Measurements from ENCODE around the gene PLXDC2.
"Not testable (repeated sequence)": the region's sequence is repeated elsewhere in the genome, so short reads cannot be mapped to it uniquely, and the experiment has no call there.

PLXDC2 gene

GRCh38 chr10:20045100-20045499 is 228.9 kb downstream of the PLXDC2 start:
- not testable (repeated sequence) for H3K9ac ChIP-seq (ENCODE audit: low read length in 2 of 2); H3K27me3 ChIP-seq (ENCODE audit: control insufficient read depth in 1 of 2, insufficient read depth in 2 of 2, low read length in 2 of 2); H3K27ac ChIP-seq (ENCODE audit: low read length); H3K36me3 ChIP-seq (ENCODE audit: control insufficient read depth in 2 of 2, insufficient read depth in 2 of 2, low read length in 2 of 2); H3K4me3 ChIP-seq (ENCODE audit: low read length in 2 of 2); H3K4me1 ChIP-seq (ENCODE audit: control insufficient read depth, insufficient read depth, low read length); H3K9me3 ChIP-seq (ENCODE audit: control insufficient read depth in 2 of 2, low read length in 2 of 2)

GRCh38 chr10:20048161-20048560 is 231.9 kb downstream of the PLXDC2 start:
- Histone ChIP-seq H3K9ac (ENCODE audit: low read length in 2 of 2) (no peak overlapping the region), H3K27ac (ENCODE audit: low read length) (no peak overlapping the region), H3K4me1 (ENCODE audit: control insufficient read depth, insufficient read depth, low read length) (no peaks in the 10 kb centered on the region), H3K4me3 (ENCODE audit: low read length in 2 of 2) (no peak overlapping the region), H3K9me3 (ENCODE audit: control insufficient read depth in 2 of 2, low read length in 2 of 2) (no peaks in the 10 kb centered on the region), H3K36me3 (ENCODE audit: control insufficient read depth in 2 of 2, insufficient read depth in 2 of 2, low read length in 2 of 2) (no peaks in the 10 kb centered on the region), H3K27me3 (ENCODE audit: control insufficient read depth in 1 of 2, insufficient read depth in 2 of 2, low read length in 2 of 2) (no peaks in the 10 kb centered on the region)

- H3K27ac ChIP-seq (ENCODE audit: low read length) = no peak overlapping the region
- H3K9me3 ChIP-seq (ENCODE audit: control insufficient read depth in 2 of 2, low read length in 2 of 2) = peaks cover 0 to 3% of the 10 kb centered on the region in 2 donors
- no peak overlapping the region for H3K9ac ChIP-seq (ENCODE audit: low read length in 2 of 2)
- H3K4me1 ChIP-seq (ENCODE audit: control insufficient read depth, insufficient read depth, low read length) = no peaks in the 10 kb centered on the region
- no peak overlapping the region for H3K4me3 ChIP-seq (ENCODE audit: low read length in 2 of 2)
- no peaks in the 10 kb centered on the region for H3K36me3 ChIP-seq (ENCODE audit: control insufficient read depth in 2 of 2, insufficient read depth in 2 of 2, low read length in 2 of 2)
- H3K27me3 ChIP-seq (ENCODE audit: control insufficient read depth in 1 of 2, insufficient read depth in 2 of 2, low read length in 2 of 2) = no peaks in the 10 kb centered on the region
Measured at GRCh38 chr10:20058135-20058534, 241.9 kb downstream of the PLXDC2 start.

- no peak overlapping the region for H3K9ac ChIP-seq (ENCODE audit: low read length in 2 of 2)
- H3K36me3 ChIP-seq (ENCODE audit: control insufficient read depth in 2 of 2, insufficient read depth in 2 of 2, low read length in 2 of 2) = no peaks in the 10 kb centered on the region
- H3K9me3 ChIP-seq (ENCODE audit: control insufficient read depth in 2 of 2, low read length in 2 of 2) = peaks cover 0 to 3% of the 10 kb centered on the region in 2 donors
- no peak overlapping the region for H3K27ac ChIP-seq (ENCODE audit: low read length)
- H3K27me3 ChIP-seq (ENCODE audit: control insufficient read depth in 1 of 2, insufficient read depth in 2 of 2, low read length in 2 of 2) = no peaks in the 10 kb centered on the region
- no peaks in the 10 kb centered on the region for H3K4me1 ChIP-seq (ENCODE audit: control insufficient read depth, insufficient read depth, low read length)
- H3K4me3 ChIP-seq (ENCODE audit: low read length in 2 of 2) = peak overlapping the region in 1 of 2 donors; percentile 12
Measured at GRCh38 chr10:20059084-20059835, 243.0 kb downstream of the PLXDC2 start.

GRCh38 chr10:20065814-20066213 is 249.6 kb downstream of the PLXDC2 start:
- peaks cover 0 to 5% of the 10 kb centered on the region in 2 donors for H3K36me3 ChIP-seq (ENCODE audit: control insufficient read depth in 2 of 2, insufficient read depth in 2 of 2, low read length in 2 of 2)
- no peak overlapping the region for H3K9ac ChIP-seq (ENCODE audit: low read length in 2 of 2)
- H3K27me3 ChIP-seq (ENCODE audit: control insufficient read depth in 1 of 2, insufficient read depth in 2 of 2, low read length in 2 of 2) = no peaks in the 10 kb centered on the region
- peaks cover 0 to 3% of the 10 kb centered on the region in 2 donors for H3K9me3 ChIP-seq (ENCODE audit: control insufficient read depth in 2 of 2, low read length in 2 of 2)
- H3K4me3 ChIP-seq (ENCODE audit: low read length in 2 of 2) = no peak overlapping the region
- H3K4me1 ChIP-seq (ENCODE audit: control insufficient read depth, insufficient read depth, low read length) = no peaks in the 10 kb centered on the region
- H3K27ac ChIP-seq (ENCODE audit: low read length) = no peak overlapping the region

DNA sequence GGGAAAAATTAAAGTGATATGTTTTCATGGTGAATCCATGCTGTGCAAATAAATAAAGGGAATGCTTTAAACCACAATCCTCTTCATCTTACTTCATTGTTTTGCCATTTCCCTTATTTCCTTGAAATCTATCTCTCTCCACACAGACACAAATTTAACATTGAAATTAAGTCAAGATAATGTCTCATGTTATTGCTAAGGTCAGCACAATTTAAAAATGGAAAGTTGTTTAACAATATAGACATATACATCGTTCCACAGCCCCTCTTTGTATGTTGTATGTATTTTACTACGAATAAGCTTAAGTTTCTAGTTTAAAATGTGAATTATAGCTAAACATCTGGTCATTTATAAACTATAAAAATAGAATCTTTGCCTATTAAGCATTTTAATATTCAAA is 256.9 kb downstream of the PLXDC2 start:
- no peaks in the 10 kb centered on the region for H3K27me3 ChIP-seq (ENCODE audit: control insufficient read depth in 1 of 2, insufficient read depth in 2 of 2, low read length in 2 of 2)
- H3K4me1 ChIP-seq (ENCODE audit: control insufficient read depth, insufficient read depth, low read length) = no peaks in the 10 kb centered on the region
- H3K4me3 ChIP-seq (ENCODE audit: low read length in 2 of 2) = no peak overlapping the region
- no peaks in the 10 kb centered on the region for H3K9me3 ChIP-seq (ENCODE audit: control insufficient read depth in 2 of 2, low read length in 2 of 2)
- no peak overlapping the region for H3K9ac ChIP-seq (ENCODE audit: low read length in 2 of 2)
- H3K27ac ChIP-seq (ENCODE audit: low read length) = no peak overlapping the region
- peaks cover 0 to 5% of the 10 kb centered on the region in 2 donors for H3K36me3 ChIP-seq (ENCODE audit: control insufficient read depth in 2 of 2, insufficient read depth in 2 of 2, low read length in 2 of 2)

GRCh38 chr10:20075713-20076112 is 259.5 kb downstream of the PLXDC2 start:
- no peak overlapping the region for H3K27ac ChIP-seq (ENCODE audit: low read length)
- H3K4me3 ChIP-seq (ENCODE audit: low read length in 2 of 2) = no peak overlapping the region
- no peaks in the 10 kb centered on the region for H3K36me3 ChIP-seq (ENCODE audit: control insufficient read depth in 2 of 2, insufficient read depth in 2 of 2, low read length in 2 of 2)
- no peaks in the 10 kb centered on the region for H3K9me3 ChIP-seq (ENCODE audit: control insufficient read depth in 2 of 2, low read length in 2 of 2)
- H3K4me1 ChIP-seq (ENCODE audit: control insufficient read depth, insufficient read depth, low read length) = no peaks in the 10 kb centered on the region
- H3K27me3 ChIP-seq (ENCODE audit: control insufficient read depth in 1 of 2, insufficient read depth in 2 of 2, low read length in 2 of 2) = no peaks in the 10 kb centered on the region
- no peak overlapping the region for H3K9ac ChIP-seq (ENCODE audit: low read length in 2 of 2)

- H3K27ac ChIP-seq (ENCODE audit: low read length) = no peak overlapping the region
- no peak overlapping the region for H3K4me3 ChIP-seq (ENCODE audit: low read length in 2 of 2)
- peaks cover 2% of the 10 kb centered on the region for H3K4me1 ChIP-seq (ENCODE audit: control insufficient read depth, insufficient read depth, low read length)
- no peak overlapping the region for H3K9ac ChIP-seq (ENCODE audit: low read length in 2 of 2)
- H3K9me3 ChIP-seq (ENCODE audit: control insufficient read depth in 2 of 2, low read length in 2 of 2) = no peaks in the 10 kb centered on the region
- H3K36me3 ChIP-seq (ENCODE audit: control insufficient read depth in 2 of 2, insufficient read depth in 2 of 2, low read length in 2 of 2) = no peaks in the 10 kb centered on the region
- no peaks in the 10 kb centered on the region for H3K27me3 ChIP-seq (ENCODE audit: control insufficient read depth in 1 of 2, insufficient read depth in 2 of 2, low read length in 2 of 2)
Measured at GRCh38 chr10:20084451-20084850, 268.2 kb downstream of the PLXDC2 start.

- H3K9ac ChIP-seq (ENCODE audit: low read length in 2 of 2) = no peak overlapping the region
- peaks cover 2% of the 10 kb centered on the region for H3K4me1 ChIP-seq (ENCODE audit: control insufficient read depth, insufficient read depth, low read length)
- no peaks in the 10 kb centered on the region for H3K36me3 ChIP-seq (ENCODE audit: control insufficient read depth in 2 of 2, insufficient read depth in 2 of 2, low read length in 2 of 2)
- H3K27ac ChIP-seq (ENCODE audit: low read length) = no peak overlapping the region
- no peak overlapping the region for H3K4me3 ChIP-seq (ENCODE audit: low read length in 2 of 2)
- no peaks in the 10 kb centered on the region for H3K9me3 ChIP-seq (ENCODE audit: control insufficient read depth in 2 of 2, low read length in 2 of 2)
- H3K27me3 ChIP-seq (ENCODE audit: control insufficient read depth in 1 of 2, insufficient read depth in 2 of 2, low read length in 2 of 2) = no peaks in the 10 kb centered on the region
Measured at GRCh38 chr10:20085115-20085514, 268.9 kb downstream of the PLXDC2 start.

DNA sequence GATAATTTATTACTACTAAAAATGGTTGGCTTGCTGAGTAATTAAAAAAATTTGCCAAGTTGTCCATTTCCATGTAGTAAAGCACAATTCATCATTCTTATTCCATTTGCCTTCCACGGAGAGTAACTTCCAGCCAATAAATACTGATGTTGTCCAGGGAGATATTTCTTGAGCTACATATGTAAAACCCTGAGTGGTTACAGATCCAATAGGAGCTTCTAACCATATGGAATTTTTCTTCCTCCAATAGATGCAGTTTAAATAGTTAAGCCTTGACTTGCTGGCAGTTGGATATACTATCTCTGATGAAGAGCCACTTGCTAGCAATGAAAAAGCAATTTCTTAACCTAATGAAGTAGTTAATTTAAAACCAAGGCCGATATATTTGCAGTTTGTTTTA is 271.1 kb downstream of the PLXDC2 start:
- no peak overlapping the region for H3K4me3 ChIP-seq (ENCODE audit: low read length in 2 of 2)
- H3K4me1 ChIP-seq (ENCODE audit: control insufficient read depth, insufficient read depth, low read length) = peaks cover 2% of the 10 kb centered on the region
- no peaks in the 10 kb centered on the region for H3K9me3 ChIP-seq (ENCODE audit: control insufficient read depth in 2 of 2, low read length in 2 of 2)
- H3K36me3 ChIP-seq (ENCODE audit: control insufficient read depth in 2 of 2, insufficient read depth in 2 of 2, low read length in 2 of 2) = no peaks in the 10 kb centered on the region
- H3K9ac ChIP-seq (ENCODE audit: low read length in 2 of 2) = no peak overlapping the region
- no peak overlapping the region for H3K27ac ChIP-seq (ENCODE audit: low read length)
- no peaks in the 10 kb centered on the region for H3K27me3 ChIP-seq (ENCODE audit: control insufficient read depth in 1 of 2, insufficient read depth in 2 of 2, low read length in 2 of 2)

GRCh38 chr10:20088061-20088701 is 271.9 kb downstream of the PLXDC2 start:
- Histone ChIP-seq H3K27ac (ENCODE audit: low read length) (no peak overlapping the region), H3K36me3 (ENCODE audit: control insufficient read depth in 2 of 2, insufficient read depth in 2 of 2, low read length in 2 of 2) (no peaks in the 10 kb centered on the region), H3K4me3 (ENCODE audit: low read length in 2 of 2) (no peak overlapping the region), H3K9ac (ENCODE audit: low read length in 2 of 2) (no peak overlapping the region), H3K4me1 (ENCODE audit: control insufficient read depth, insufficient read depth, low read length) (peaks cover 2% of the 10 kb centered on the region), H3K9me3 (ENCODE audit: control insufficient read depth in 2 of 2, low read length in 2 of 2) (no peaks in the 10 kb centered on the region), H3K27me3 (ENCODE audit: control insufficient read depth in 1 of 2, insufficient read depth in 2 of 2, low read length in 2 of 2) (no peaks in the 10 kb centered on the region)
